Ascending aorta (tissue), 2 donors: ENCODE measurements around the gene GRB10. TPM values are rescaled to one million over a fixed set of nuclear protein-coding genes. Genes with fewer than 3 reads are reported as not detected.

Experiments used
- DNase-seq, 2 donors: peaks; one replicate each; pipeline ENCODE4 v3.0.0-alpha.2; 2019; ENCODE audit warnings: low spot score in 2 of 2
- H3K27ac ChIP-seq, 2 donors: fragments of 200-600 bp; sonication (generic); one replicate each; pipeline ENCODE4 v1.5.1; 2016 to 2017; ENCODE audit warnings: mild to moderate bottlenecking in 1 of 2
- H3K27me3 ChIP-seq: fragments of 200-600 bp; sonication (generic); one replicate; pipeline ENCODE4 v1.5.1; 2017
- H3K36me3 ChIP-seq, 2 donors: fragments of 200-600 bp; sonication (generic); one replicate each; pipeline ENCODE4 v1.5.1; 2016
- H3K4me1 ChIP-seq, 2 donors: fragments of 200-600 bp; sonication (generic); one replicate each; pipeline ENCODE4 v1.5.1; 2016 to 2017; ENCODE audit warnings: mild to moderate bottlenecking in 1 of 2
- H3K4me3 ChIP-seq, 2 donors: fragments of 200-600 bp; sonication (generic); one replicate each; pipeline ENCODE4 v1.5.1; 2016 to 2017; ENCODE audit warnings: mild to moderate bottlenecking in 1 of 2
- H3K9me3 ChIP-seq, 2 donors: fragments of 200-600 bp; sonication (generic); one replicate each; pipeline ENCODE4 v1.5.1; 2016
- intact Hi-C: fragments of 100-400 bp; cut with DNase I; formaldehyde crosslinking; loops from one replicate; pipeline ENCODE4 v1.15.1; 2023
- total RNA-seq: library from RNA; depleted of rRNA; stranded (reverse); fragments of >200 nt; gene quantifications from one replicate; pipeline ENCODE4 v1.1.0, GENCODE V29; 2016
- TF ChIP-seq, protein P1 (sequence below), 3 experiments: fragments of 200-600 bp in 2 of 3; fragments of 450-650 bp in 1 of 3; sonication (generic) in 2 of 3; IDR thresholded peaks; one replicate each; pipeline ENCODE4 v1.5.1; 2016 to 2019; ENCODE audit warnings: antibody characterized with exemption in 3 of 3, mild to moderate bottlenecking in 1 of 3, moderate library complexity in 1 of 3

The GRB10 gene
- total RNA-seq, 1 donor from 2014 or later, result 53.4 TPM

DNA sequence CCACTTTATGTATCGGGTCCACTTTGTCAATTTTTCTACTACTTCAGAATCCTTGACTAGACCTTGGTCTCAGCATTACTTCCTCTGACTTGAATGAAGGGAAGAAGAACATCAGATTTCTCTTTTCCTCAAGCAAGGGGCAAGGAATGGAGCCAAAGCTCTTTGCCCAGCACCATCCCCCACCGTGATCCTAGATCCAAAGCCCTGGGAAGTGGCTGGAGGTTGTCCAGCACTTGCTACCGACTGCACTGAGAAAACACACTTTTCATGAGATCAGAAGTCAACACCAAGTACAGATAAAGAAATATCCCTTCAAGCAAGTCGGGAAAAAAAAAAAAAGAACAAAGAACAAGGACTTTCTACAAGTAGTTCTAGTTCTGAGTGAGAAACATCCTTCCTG is 115.4 kb downstream of the GRB10 start:
- TF ChIP-seq, protein P1, sequence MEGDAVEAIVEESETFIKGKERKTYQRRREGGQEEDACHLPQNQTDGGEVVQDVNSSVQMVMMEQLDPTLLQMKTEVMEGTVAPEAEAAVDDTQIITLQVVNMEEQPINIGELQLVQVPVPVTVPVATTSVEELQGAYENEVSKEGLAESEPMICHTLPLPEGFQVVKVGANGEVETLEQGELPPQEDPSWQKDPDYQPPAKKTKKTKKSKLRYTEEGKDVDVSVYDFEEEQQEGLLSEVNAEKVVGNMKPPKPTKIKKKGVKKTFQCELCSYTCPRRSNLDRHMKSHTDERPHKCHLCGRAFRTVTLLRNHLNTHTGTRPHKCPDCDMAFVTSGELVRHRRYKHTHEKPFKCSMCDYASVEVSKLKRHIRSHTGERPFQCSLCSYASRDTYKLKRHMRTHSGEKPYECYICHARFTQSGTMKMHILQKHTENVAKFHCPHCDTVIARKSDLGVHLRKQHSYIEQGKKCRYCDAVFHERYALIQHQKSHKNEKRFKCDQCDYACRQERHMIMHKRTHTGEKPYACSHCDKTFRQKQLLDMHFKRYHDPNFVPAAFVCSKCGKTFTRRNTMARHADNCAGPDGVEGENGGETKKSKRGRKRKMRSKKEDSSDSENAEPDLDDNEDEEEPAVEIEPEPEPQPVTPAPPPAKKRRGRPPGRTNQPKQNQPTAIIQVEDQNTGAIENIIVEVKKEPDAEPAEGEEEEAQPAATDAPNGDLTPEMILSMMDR (IDR thresholded peaks at IDR 0.05), result no peak
- H3K27me3 ChIP-seq, result no peaks in the 10 kb centered on the region
- H3K4me1 ChIP-seq, result peaks cover 16 to 44% of the 10 kb centered on the region in 2 donors
- peaks cover 4 to 16% of the 10 kb centered on the region in 2 donors for H3K36me3 ChIP-seq
- intact Hi-C loops, result loop anchor here (1.0 to 5.0 kb wide), 2 partner anchors 10 to 45 kb away; no protein-coding TSS in a partner anchor
- H3K9me3 ChIP-seq, result no peaks in the 10 kb centered on the region
- peak overlapping the region; percentile 85 to 93 for H3K27ac ChIP-seq
- H3K4me3 ChIP-seq, result peak overlapping the region in 1 of 2 donors; percentile 31
- no peak for DNase-seq

GRCh38 chr7:50666124-50666496 is 116.6 kb downstream of the GRB10 start:
- Histone ChIP-seq H3K4me3 (no peak overlapping the region), H3K27me3 (no peaks in the 10 kb centered on the region), H3K27ac (peak overlapping the region; percentile 85 to 93), H3K9me3 (no peaks in the 10 kb centered on the region), H3K36me3 (peaks cover 4 to 12% of the 10 kb centered on the region in 2 donors), H3K4me1 (peaks cover 16 to 55% of the 10 kb centered on the region in 2 donors)
- no peak for DNase-seq
- TF ChIP-seq, protein P1 (IDR thresholded peaks at IDR 0.05), result no peak
- intact Hi-C loops, result loop anchor here (5.0 kb wide), 1 partner anchor 46 kb away; no protein-coding TSS in a partner anchor

DNA sequence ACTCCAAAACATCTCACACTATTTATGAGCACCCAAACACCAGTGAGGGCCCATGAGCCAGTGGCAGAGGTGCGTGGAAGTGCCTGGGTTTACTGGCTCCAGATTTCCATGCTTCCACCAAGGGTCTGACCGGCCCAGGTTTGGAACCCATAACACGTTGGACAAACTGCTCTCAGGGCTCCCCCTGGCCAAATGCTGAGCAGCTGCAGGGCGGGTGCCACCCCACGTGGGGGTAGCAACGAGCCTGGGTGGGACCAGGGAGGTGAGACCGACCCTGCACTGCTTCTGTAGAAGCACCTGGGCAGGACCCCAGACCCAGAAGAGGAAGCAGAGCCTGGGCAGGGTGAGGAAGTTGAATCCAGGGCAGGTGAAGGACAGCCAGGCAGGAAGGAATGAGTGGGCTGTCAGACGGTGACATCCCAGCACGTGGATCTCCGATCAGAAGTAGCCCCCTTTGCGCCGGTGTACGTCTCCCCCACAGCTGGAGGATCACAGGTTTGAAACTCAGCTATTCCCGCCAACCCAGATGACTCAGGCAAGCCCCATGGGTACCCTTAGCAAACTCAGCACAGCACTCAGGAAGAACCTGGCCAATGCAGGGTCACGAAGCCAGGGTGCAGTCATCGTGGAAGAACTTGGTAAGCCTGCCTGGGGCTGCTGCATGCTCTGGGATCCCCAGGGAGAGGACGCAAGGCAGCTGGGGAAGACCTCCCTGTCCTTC is 117.1 kb downstream of the GRB10 start:
- Histone ChIP-seq H3K9me3 (no peaks in the 10 kb centered on the region), H3K36me3 (peaks cover 4 to 12% of the 10 kb centered on the region in 2 donors), H3K4me3 (no peak overlapping the region), H3K27me3 (no peaks in the 10 kb centered on the region), H3K4me1 (peaks cover 16 to 55% of the 10 kb centered on the region in 2 donors), H3K27ac (peak overlapping the region; percentile 85 to 93)
- intact Hi-C loops, result loop anchor here (5.0 kb wide), 1 partner anchor 47 kb away; no protein-coding TSS in a partner anchor
- TF ChIP-seq, protein P1 (IDR thresholded peaks at IDR 0.05), result no peak
- DNase-seq, result peak in 1 of 2 donors; percentile 83

DNA sequence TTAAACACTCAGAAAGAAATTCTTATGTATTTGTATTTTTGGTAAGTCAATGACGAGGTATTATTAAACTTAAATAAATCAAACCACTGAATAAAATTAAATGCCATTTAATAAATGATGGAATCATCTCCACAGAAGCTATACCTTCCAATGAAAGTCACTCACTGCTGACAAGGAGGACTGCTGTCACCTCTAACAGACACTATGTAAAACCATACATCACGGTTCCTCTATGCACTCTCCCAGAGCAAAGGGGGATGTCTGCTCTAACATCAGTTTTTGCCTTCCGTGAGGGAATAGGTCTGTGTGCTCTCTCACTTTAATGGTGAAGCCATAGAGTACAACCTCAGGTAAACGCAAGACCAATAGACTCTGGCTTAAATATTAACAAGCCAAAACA is 117.8 kb downstream of the GRB10 start:
- intact Hi-C loops, result loop anchor here (5.0 kb wide), 1 partner anchor 47 kb away; no protein-coding TSS in a partner anchor
- TF ChIP-seq, protein P1 (IDR thresholded peaks at IDR 0.05), result no peak

GRCh38 chr7:50664461-50664922 is 118.2 kb downstream of the GRB10 start:
- no peak for DNase-seq
- no peak overlapping the region for H3K4me3 ChIP-seq
- TF ChIP-seq, protein P1 (IDR thresholded peaks at IDR 0.05), result no peak
- peaks cover 16 to 56% of the 10 kb centered on the region in 2 donors for H3K4me1 ChIP-seq
- H3K27ac ChIP-seq, result peak overlapping the region; percentile 67 to 85
- no peaks in the 10 kb centered on the region for H3K27me3 ChIP-seq
- H3K9me3 ChIP-seq, result no peaks in the 10 kb centered on the region
- intact Hi-C loops, result no loop called here
- peaks cover 0 to 7% of the 10 kb centered on the region in 2 donors for H3K36me3 ChIP-seq

More for the DNA sequence above, 117.8 kb downstream of the GRB10 start:
- Histone ChIP-seq H3K27me3 (no peaks in the 10 kb centered on the region), H3K36me3 (peaks cover 4 to 11% of the 10 kb centered on the region in 2 donors), H3K9me3 (no peaks in the 10 kb centered on the region), H3K4me1 (peaks cover 16 to 55% of the 10 kb centered on the region in 2 donors), H3K4me3 (no peak overlapping the region), H3K27ac (peak overlapping the region; percentile 85 to 93)
- DNase-seq, result no peak
